Astrocyte (in vitro differentiated cells and primary cell): ENCODE results near the gene CACNA1A. TPM values are rescaled to one million over a fixed set of nuclear protein-coding genes. Genes with fewer than 3 reads are reported as not detected.

ENCODE experiments used
- DNase-seq: peaks from one replicate; pipeline ENCODE4 v3.0.0-alpha.2; 2010; ENCODE audit warnings: low read depth
- FAIRE-seq: peaks from 2 replicates; lab custom pipeline; 2011; peaks lifted over from hg19 to GRCh38; lab: Jason Lieb, UNC
- H2AFZ ChIP-seq: 2 replicates; pipeline ENCODE4 v1.6.0; 2012; ENCODE audit warnings: low read depth, low read length, inconsistent platforms
- H3K27ac ChIP-seq: 2 replicates; pipeline ENCODE4 v1.5.1; 2011; ENCODE audit warnings: low read depth, low read length, inconsistent platforms
- H3K27me3 ChIP-seq: 2 replicates; pipeline ENCODE4 v1.6.0; 2011; ENCODE audit warnings: low read length, inconsistent platforms; ENCODE audit not compliant: insufficient read depth
- H3K36me3 ChIP-seq: 2 replicates; pipeline ENCODE4 v1.5.1; 2011; ENCODE audit warnings: low read length, inconsistent platforms; ENCODE audit not compliant: insufficient read depth
- H3K4me1 ChIP-seq: 2 replicates; pipeline ENCODE4 v1.5.1; 2011; ENCODE audit warnings: low read length, inconsistent platforms; ENCODE audit not compliant: insufficient read depth
- H3K4me2 ChIP-seq: 2 replicates; pipeline ENCODE4 v1.6.0; 2012; ENCODE audit warnings: low read length, inconsistent platforms
- H3K4me3 ChIP-seq: 2 replicates; pipeline ENCODE4 v1.5.1; 2011; ENCODE audit warnings: low read depth, mild to moderate bottlenecking, low read length, inconsistent platforms; ENCODE audit not compliant: insufficient read depth
- H3K79me2 ChIP-seq: 2 replicates; pipeline ENCODE4 v1.6.0; 2012; ENCODE audit warnings: mild to moderate bottlenecking, low read length, inconsistent platforms; ENCODE audit not compliant: insufficient read depth
- H3K9ac ChIP-seq: 2 replicates; pipeline ENCODE4 v1.6.0; 2012; ENCODE audit warnings: mild to moderate bottlenecking, low read length, inconsistent platforms
- H3K9me3 ChIP-seq: 2 replicates; pipeline ENCODE4 v1.5.1; 2012; ENCODE audit warnings: low read depth, mild to moderate bottlenecking, low read length, inconsistent platforms; ENCODE audit not compliant: insufficient read depth
- H4K20me1 ChIP-seq: 2 replicates; pipeline ENCODE4 v1.6.0; 2012; ENCODE audit warnings: low read length, inconsistent platforms; ENCODE audit not compliant: insufficient read depth
- H3K27ac Mint-ChIP-seq: one replicate; pipeline ENCODE4 v1.8.0; 2021; ENCODE audit warnings: mild to moderate bottlenecking, mixed read lengths; ENCODE audit not compliant: unreplicated experiment
- H3K27me3 Mint-ChIP-seq: one replicate; pipeline ENCODE4 v1.8.0; 2021; ENCODE audit warnings: low read depth, mixed read lengths; ENCODE audit not compliant: unreplicated experiment
- H3K36me3 Mint-ChIP-seq: one replicate; pipeline ENCODE4 v1.8.0; 2021; ENCODE audit warnings: low read depth, mixed read lengths; ENCODE audit not compliant: unreplicated experiment
- H3K4me1 Mint-ChIP-seq: one replicate; pipeline ENCODE4 v1.8.0; 2021; ENCODE audit warnings: low read depth, mixed read lengths; ENCODE audit not compliant: unreplicated experiment
- H3K4me3 Mint-ChIP-seq: one replicate; pipeline ENCODE4 v1.8.0; 2021; ENCODE audit warnings: mild to moderate bottlenecking, moderate library complexity, mixed read lengths; ENCODE audit not compliant: unreplicated experiment
- H3K9me3 Mint-ChIP-seq: one replicate; pipeline ENCODE4 v1.8.0; 2021; ENCODE audit warnings: mild to moderate bottlenecking, mixed read lengths; ENCODE audit not compliant: unreplicated experiment
- EZH2 ChIP-seq: IDR thresholded peaks from 2 replicates; pipeline ENCODE4 v1.6.1; 2012; ENCODE audit warnings: mild to moderate bottlenecking, low read length, inconsistent platforms; ENCODE audit not compliant: insufficient read depth
- total RNA-seq: library from RNA; stranded (reverse); gene quantifications from 2 replicates; pipeline ENCODE4 v1.2.1, GENCODE V29; 2021
- TF ChIP-seq, protein P1 (sequence below): IDR thresholded peaks from 2 replicates; pipeline ENCODE4 v1.5.1; 2011; ENCODE audit warnings: low read depth, mild to moderate bottlenecking, inconsistent platforms, low read length, moderate library complexity; ENCODE audit not compliant: insufficient read depth

Gene CACNA1A
- total RNA-seq, 1 donor from 2014 or later, result 9.4 TPM

DNA sequence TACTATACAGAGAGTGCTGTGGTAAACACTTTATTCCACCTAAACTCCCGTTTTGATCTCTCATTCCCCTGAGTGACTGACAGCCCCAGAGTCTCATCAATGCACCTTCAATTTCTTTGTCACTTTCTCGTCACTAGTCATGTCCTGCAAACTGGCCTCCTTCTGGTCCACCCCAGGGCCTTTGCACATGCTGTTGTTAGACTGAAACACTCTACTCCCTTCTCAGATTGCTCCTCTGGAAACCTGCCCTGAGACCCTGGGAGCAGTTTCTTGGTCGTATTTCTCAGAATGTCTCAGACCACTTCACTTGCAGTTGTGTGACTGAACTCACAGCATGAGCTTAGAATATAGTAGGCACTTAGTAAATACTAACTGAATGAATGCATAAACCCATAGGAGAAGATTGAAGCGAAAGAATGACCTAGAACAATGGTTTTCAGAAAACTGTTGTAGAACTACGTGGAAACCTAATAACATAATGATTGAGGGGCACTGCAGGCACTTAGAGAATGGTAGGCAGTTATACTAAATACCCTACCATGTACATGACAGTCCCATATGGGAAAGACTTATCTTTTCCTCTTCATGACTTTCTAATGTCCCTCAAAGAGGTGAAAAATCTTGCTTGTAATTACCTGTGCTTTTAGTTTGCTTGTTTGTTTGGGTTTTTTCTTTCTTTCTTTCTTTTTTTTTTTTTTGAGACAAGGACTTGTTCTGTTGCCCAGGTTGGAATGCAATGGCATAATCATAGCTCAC is 211.3 kb downstream of the CACNA1A start:
- Histone ChIP-seq H3K4me2 (no peak overlapping the region), H3K9me3 (no peaks in the 10 kb centered on the region), H3K27me3 (no peaks in the 10 kb centered on the region), H3K36me3 (no peaks in the 10 kb centered on the region), H3K9ac (no peak overlapping the region), H4K20me1 (no peaks in the 10 kb centered on the region), H2AFZ (no peak overlapping the region), H3K4me3 (no peak overlapping the region), H3K79me2 (no peaks in the 10 kb centered on the region), H3K27ac (no peak overlapping the region), H3K4me1 (no peaks in the 10 kb centered on the region)
- Mint-ChIP-seq H3K27me3 (no peaks in the 10 kb centered on the region), H3K4me3 (no peak overlapping the region), H3K9me3 (no peaks in the 10 kb centered on the region), H3K36me3 (peaks cover 6% of the 10 kb centered on the region), H3K27ac (no peak overlapping the region), H3K4me1 (no peaks in the 10 kb centered on the region)
- no peak for FAIRE-seq
- no peak for TF ChIP-seq EZH2
- TF ChIP-seq, protein P1, sequence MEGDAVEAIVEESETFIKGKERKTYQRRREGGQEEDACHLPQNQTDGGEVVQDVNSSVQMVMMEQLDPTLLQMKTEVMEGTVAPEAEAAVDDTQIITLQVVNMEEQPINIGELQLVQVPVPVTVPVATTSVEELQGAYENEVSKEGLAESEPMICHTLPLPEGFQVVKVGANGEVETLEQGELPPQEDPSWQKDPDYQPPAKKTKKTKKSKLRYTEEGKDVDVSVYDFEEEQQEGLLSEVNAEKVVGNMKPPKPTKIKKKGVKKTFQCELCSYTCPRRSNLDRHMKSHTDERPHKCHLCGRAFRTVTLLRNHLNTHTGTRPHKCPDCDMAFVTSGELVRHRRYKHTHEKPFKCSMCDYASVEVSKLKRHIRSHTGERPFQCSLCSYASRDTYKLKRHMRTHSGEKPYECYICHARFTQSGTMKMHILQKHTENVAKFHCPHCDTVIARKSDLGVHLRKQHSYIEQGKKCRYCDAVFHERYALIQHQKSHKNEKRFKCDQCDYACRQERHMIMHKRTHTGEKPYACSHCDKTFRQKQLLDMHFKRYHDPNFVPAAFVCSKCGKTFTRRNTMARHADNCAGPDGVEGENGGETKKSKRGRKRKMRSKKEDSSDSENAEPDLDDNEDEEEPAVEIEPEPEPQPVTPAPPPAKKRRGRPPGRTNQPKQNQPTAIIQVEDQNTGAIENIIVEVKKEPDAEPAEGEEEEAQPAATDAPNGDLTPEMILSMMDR, result no peak
- no peak for DNase-seq

DNA sequence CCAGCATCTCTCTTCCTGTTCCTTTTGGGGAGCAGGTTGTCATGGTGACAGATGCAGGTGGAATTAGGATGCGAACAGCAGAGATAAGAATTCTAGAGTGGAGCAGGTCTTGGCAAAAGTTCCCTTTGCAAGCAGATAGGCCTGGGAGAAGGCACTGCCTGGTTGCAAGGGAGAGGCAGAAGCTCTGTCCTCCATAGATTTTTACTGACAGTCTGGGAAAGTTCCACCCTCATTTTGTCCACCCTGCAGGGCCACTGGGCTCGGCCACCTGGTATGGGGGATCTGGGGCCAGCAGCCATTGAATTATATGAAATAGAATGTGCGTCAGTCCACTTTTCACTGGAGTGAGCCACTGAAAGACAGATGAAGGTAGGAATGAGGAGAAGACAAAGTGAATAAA is 214.4 kb downstream of the CACNA1A start:
- FAIRE-seq (no peak), DNase-seq (no peak)
- Mint-ChIP-seq H3K27me3 (peaks cover 2% of the 10 kb centered on the region), H3K4me1 (no peaks in the 10 kb centered on the region), H3K27ac (no peak overlapping the region), H3K4me3 (no peak overlapping the region), H3K36me3 (peaks cover 2% of the 10 kb centered on the region), H3K9me3 (no peaks in the 10 kb centered on the region)
- Histone ChIP-seq H2AFZ (no peak overlapping the region), H3K4me2 (no peak overlapping the region), H3K27me3 (no peaks in the 10 kb centered on the region), H3K9ac (no peak overlapping the region), H3K36me3 (no peaks in the 10 kb centered on the region), H3K79me2 (no peaks in the 10 kb centered on the region), H4K20me1 (no peaks in the 10 kb centered on the region), H3K27ac (no peak overlapping the region), H3K4me1 (no peaks in the 10 kb centered on the region), H3K9me3 (no peaks in the 10 kb centered on the region), H3K4me3 (no peak overlapping the region)
- TF ChIP-seq, protein P1, result no peak
- TF ChIP-seq EZH2, result no peak

DNA sequence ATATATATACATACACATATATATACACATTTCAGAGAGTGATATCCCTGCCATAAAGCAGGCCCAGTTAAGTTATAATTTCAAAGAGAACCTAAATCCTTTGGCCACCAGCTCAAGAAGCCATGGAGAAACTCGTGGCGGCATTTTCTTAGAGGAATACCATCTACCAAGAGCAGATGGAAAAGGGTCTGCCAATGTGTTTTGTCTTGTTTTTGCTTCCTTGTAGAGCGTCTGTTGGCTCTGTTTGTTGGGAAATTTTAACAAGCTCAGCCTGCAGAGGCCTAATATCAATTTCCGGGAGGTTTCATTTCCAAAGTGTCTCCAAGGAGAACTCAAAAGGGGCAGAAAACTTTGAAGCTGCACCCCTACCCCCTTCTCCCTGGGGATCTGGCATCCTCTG is 215.5 kb downstream of the CACNA1A start:
- no peaks in the 10 kb centered on the region for H3K27me3 ChIP-seq
- H3K4me3 Mint-ChIP-seq, result no peak overlapping the region
- no peak overlapping the region for H3K4me3 ChIP-seq
- no peak overlapping the region for H3K4me2 ChIP-seq
- no peaks in the 10 kb centered on the region for H3K9me3 Mint-ChIP-seq
- H3K9me3 ChIP-seq, result no peaks in the 10 kb centered on the region
- H3K27me3 Mint-ChIP-seq, result peaks cover 5% of the 10 kb centered on the region
- H3K4me1 Mint-ChIP-seq, result no peaks in the 10 kb centered on the region
- H3K27ac ChIP-seq, result no peak overlapping the region
- no peaks in the 10 kb centered on the region for H3K79me2 ChIP-seq
- no peaks in the 10 kb centered on the region for H4K20me1 ChIP-seq
- H3K4me1 ChIP-seq, result no peaks in the 10 kb centered on the region
- H3K27ac Mint-ChIP-seq, result no peak overlapping the region
- H3K36me3 Mint-ChIP-seq, result peaks cover 2% of the 10 kb centered on the region
- DNase-seq, result no peak
- no peak for TF ChIP-seq EZH2
- TF ChIP-seq, protein P1, result no peak
- no peaks in the 10 kb centered on the region for H3K36me3 ChIP-seq
- no peak overlapping the region for H2AFZ ChIP-seq
- FAIRE-seq, result no peak
- H3K9ac ChIP-seq, result no peak overlapping the region
